ENCODE results near the gene C1QTNF3. TPM values are rescaled to one million over a fixed set of nuclear protein-coding genes. Genes with fewer than 3 reads are reported as not detected.

C1QTNF3 gene
- total and polyA plus RNA-seq, 2 donors = 5.0 to 25.1 TPM

DNA sequence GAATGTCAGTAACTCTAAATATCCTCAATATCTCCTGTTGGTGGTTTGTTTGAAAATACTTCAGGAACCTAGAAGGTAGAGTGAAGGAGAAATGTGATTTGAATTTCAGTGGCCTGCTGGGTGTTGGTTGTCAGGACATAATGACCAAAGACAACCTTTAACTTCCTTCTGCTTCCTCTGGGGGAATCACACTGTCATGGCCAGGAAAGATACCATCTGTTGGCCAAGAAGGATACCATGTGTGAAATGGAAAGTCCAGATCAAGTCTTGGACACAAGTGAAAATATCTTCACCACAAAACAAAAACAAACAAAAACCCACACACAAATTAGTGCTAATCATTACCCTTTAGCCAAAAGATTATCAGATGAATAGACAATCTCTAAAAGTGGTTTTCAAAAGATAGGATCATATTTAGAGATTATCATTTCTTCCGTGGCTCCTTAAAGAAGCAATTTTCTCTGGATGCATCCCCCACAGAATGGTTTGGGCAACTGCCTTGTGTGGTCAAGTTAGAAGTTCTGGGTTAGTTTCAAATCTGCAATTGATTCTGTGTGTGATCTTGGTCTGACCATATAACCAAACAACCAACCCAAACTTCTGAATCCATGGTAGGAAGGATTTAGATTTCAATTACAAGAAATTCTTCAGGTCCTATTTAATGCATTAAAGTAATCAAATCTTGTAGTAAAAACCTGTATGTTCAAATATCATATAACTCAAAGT, 1.6 kb downstream of the C1QTNF3 start:
- no peaks in the 10 kb centered on the region for H3K27me3 ChIP-seq (ENCODE audit: control insufficient read depth in 2 of 2, insufficient read depth in 1 of 2, low read length in 1 of 2)
- 94% methylated on average over 1 of the region's 1 CpG for WGBS
- no peaks in the 10 kb centered on the region for H3K9me3 ChIP-seq (ENCODE audit: control insufficient read depth in 2 of 2, insufficient read depth in 1 of 2, low read length in 1 of 2)
- DNase-seq (ENCODE audit: low read depth in 6 of 9, low spot score in 9 of 9) = no peak
- no peaks in the 10 kb centered on the region for H3K36me3 ChIP-seq (ENCODE audit: control insufficient read depth in 2 of 2, insufficient read depth in 2 of 2, low read length in 1 of 2)
- H3K27ac ChIP-seq (ENCODE audit: low read depth in 1 of 2, low read length in 1 of 2) = no peak overlapping the region
- peaks cover 0 to 12% of the 10 kb centered on the region in 2 donors for H3K4me1 ChIP-seq (ENCODE audit: control insufficient read depth in 2 of 2, insufficient read depth in 2 of 2, low read length in 2 of 2)
- no peak overlapping the region for H3K4me3 ChIP-seq (ENCODE audit: low read length in 2 of 2)

DNA sequence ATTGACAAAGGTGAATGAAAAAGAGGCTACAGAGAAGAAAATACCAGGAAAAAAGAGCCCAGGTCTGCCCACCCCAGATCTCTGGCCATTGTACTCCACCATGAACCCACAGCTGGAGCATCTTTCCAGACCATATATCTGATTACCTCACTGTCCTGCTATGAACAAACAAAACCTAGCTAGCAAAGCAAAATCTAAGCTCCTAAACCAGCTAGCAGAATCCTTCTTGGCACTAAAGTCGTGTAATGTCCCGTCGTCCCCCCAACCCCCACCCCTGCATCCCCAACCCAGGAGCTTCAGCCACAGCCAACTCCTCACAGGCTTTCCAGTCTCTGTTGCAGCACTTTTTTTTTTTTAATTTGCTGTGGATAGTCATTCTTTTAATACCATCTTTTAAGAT, 2.5 kb downstream of the C1QTNF3 start:
- Histone ChIP-seq H3K9me3 (ENCODE audit: control insufficient read depth in 2 of 2, insufficient read depth in 1 of 2, low read length in 1 of 2) (no peaks in the 10 kb centered on the region), H3K27me3 (ENCODE audit: control insufficient read depth in 2 of 2, insufficient read depth in 1 of 2, low read length in 1 of 2) (no peaks in the 10 kb centered on the region), H3K4me1 (ENCODE audit: control insufficient read depth in 2 of 2, insufficient read depth in 2 of 2, low read length in 2 of 2) (peaks cover 0 to 12% of the 10 kb centered on the region in 2 donors), H3K36me3 (ENCODE audit: control insufficient read depth in 2 of 2, insufficient read depth in 2 of 2, low read length in 1 of 2) (peaks cover under 1 to 3% of the 10 kb centered on the region in 2 donors), H3K27ac (ENCODE audit: low read depth in 1 of 2, low read length in 1 of 2) (no peak overlapping the region), H3K4me3 (ENCODE audit: low read length in 2 of 2) (no peak overlapping the region)
- WGBS = 97% methylated on average over 3 of the region's 3 CpGs
- no peak for DNase-seq (ENCODE audit: low read depth in 6 of 9, low spot score in 9 of 9)

DNA sequence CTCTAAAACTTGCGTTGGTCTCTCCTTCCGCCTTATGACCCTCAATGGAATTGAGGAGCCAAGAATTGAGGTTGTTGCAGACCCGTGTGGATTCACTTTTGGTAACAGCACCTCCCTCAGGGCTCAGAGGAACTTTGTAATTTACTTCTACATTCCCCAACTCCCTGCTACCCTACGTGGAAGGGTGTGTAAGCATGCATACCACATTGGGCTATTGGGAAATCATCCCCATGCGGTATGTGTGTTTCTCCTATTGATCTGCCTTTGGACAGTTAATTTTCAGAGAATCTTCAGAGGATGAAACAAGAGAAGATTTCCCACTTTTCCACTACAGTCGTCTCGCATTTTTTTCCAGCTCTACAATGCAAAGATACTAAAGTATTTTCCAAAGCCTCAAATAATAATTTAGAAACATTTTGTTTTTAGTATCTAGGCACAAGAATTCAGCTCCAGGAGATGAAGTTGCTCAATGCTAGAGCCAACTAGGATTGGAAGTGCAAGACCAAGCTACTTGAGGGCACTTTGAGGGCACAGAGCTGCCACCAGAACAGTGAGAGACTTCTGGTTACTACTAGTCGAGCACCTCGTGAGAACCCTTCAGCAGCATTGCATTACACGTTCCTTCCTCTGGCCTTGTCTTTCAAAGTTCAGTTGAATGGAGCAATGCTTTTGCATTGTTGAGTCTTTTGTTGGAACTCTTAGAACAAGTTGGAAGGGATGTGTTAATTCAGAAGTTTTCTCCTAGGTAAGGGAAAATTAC, 3.4 kb downstream of the C1QTNF3 start:
- Histone ChIP-seq H3K36me3 (ENCODE audit: control insufficient read depth in 2 of 2, insufficient read depth in 2 of 2, low read length in 1 of 2) (peaks cover 8 to 11% of the 10 kb centered on the region in 2 donors), H3K9me3 (ENCODE audit: control insufficient read depth in 2 of 2, insufficient read depth in 1 of 2, low read length in 1 of 2) (no peaks in the 10 kb centered on the region), H3K4me3 (ENCODE audit: low read length in 2 of 2) (no peak overlapping the region), H3K27ac (ENCODE audit: low read depth in 1 of 2, low read length in 1 of 2) (no peak overlapping the region), H3K27me3 (ENCODE audit: control insufficient read depth in 2 of 2, insufficient read depth in 1 of 2, low read length in 1 of 2) (no peaks in the 10 kb centered on the region), H3K4me1 (ENCODE audit: control insufficient read depth in 2 of 2, insufficient read depth in 2 of 2, low read length in 2 of 2) (peaks cover 0 to 12% of the 10 kb centered on the region in 2 donors)
- 97% methylated on average over 10 of the region's 10 CpGs for WGBS
- no peak for DNase-seq (ENCODE audit: low read depth in 6 of 9, low spot score in 9 of 9)

DNA sequence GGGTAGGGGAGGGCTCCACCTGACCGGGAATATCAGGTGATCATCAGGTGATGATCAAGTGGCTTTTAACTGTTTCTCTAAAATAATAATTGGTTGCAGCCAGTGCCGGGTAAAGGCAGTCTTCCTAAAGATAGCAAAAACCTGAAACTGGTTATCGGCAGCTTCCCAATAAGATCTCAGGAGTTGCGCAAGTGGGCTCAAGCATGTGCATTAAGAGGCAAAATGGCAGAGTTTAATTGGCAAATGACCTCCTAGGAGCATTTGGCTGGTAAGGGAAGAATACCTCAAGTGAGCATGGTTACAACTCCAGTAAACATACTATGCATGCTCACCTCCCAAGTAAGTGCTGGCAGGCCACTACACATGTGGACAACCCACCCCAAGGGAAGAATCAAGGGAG, 4.2 kb downstream of the C1QTNF3 start:
- no peak for DNase-seq (ENCODE audit: low read depth in 6 of 9, low spot score in 9 of 9)
- Histone ChIP-seq H3K27ac (ENCODE audit: low read depth in 1 of 2, low read length in 1 of 2) (no peak overlapping the region), H3K27me3 (ENCODE audit: control insufficient read depth in 2 of 2, insufficient read depth in 1 of 2, low read length in 1 of 2) (no peaks in the 10 kb centered on the region), H3K4me3 (ENCODE audit: low read length in 2 of 2) (no peak overlapping the region), H3K36me3 (ENCODE audit: control insufficient read depth in 2 of 2, insufficient read depth in 2 of 2, low read length in 1 of 2) (peaks cover 11% of the 10 kb centered on the region in 2 donors), H3K4me1 (ENCODE audit: control insufficient read depth in 2 of 2, insufficient read depth in 2 of 2, low read length in 2 of 2) (peaks cover 0 to 11% of the 10 kb centered on the region in 2 donors), H3K9me3 (ENCODE audit: control insufficient read depth in 2 of 2, insufficient read depth in 1 of 2, low read length in 1 of 2) (no peaks in the 10 kb centered on the region)
- WGBS = 98% methylated on average over 4 of the region's 4 CpGs

DNA sequence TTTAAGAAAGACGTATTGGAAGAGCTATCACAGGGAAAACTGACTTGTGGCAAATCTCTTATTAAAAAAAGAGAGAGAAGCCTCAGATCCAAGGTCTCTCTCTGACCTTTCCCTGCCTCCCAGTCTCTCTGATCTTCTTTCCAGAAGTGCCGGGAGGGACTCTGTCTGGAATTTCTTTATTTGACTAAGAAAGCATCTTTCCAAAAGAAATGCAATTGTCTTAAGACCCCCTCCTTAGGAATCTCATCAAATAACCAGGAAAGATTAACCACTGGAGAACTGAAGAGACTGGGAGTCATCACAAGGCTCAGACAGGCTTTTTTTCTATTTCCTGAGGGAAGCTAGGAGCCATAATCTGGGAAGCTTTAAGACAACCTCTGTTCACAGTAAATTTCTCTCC, 4.6 kb downstream of the C1QTNF3 start:
- WGBS = 98% methylated on average over 2 of the region's 2 CpGs
- peaks cover 11 to 12% of the 10 kb centered on the region in 2 donors for H3K36me3 ChIP-seq (ENCODE audit: control insufficient read depth in 2 of 2, insufficient read depth in 2 of 2, low read length in 1 of 2)
- no peak overlapping the region for H3K27ac ChIP-seq (ENCODE audit: low read depth in 1 of 2, low read length in 1 of 2)
- H3K9me3 ChIP-seq (ENCODE audit: control insufficient read depth in 2 of 2, insufficient read depth in 1 of 2, low read length in 1 of 2) = no peaks in the 10 kb centered on the region
- no peaks in the 10 kb centered on the region for H3K27me3 ChIP-seq (ENCODE audit: control insufficient read depth in 2 of 2, insufficient read depth in 1 of 2, low read length in 1 of 2)
- no peak for DNase-seq (ENCODE audit: low read depth in 6 of 9, low spot score in 9 of 9)
- peaks cover 0 to 7% of the 10 kb centered on the region in 2 donors for H3K4me1 ChIP-seq (ENCODE audit: control insufficient read depth in 2 of 2, insufficient read depth in 2 of 2, low read length in 2 of 2)
- no peak overlapping the region for H3K4me3 ChIP-seq (ENCODE audit: low read length in 2 of 2)

DNA sequence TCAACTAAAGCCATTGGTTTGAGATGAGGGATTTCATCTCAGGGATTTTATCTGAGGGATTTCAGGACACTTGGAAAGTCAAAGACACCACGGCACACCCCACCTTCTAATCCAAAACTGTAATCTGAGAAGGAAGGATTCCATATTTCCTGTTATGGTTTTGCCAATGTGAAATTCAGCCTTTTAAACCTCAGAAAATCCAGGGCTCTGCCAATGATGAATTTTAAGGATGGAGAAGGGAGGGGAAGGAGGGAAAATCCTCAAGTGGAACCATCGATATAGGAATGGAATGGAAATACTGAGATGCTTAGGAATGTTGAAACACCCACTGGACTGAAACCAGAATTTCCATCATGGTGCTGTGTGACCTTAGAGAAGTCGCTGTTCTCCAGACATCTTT, 5.3 kb downstream of the C1QTNF3 start:
- Histone ChIP-seq H3K27ac (ENCODE audit: low read depth in 1 of 2, low read length in 1 of 2) (no peak overlapping the region), H3K36me3 (ENCODE audit: control insufficient read depth in 2 of 2, insufficient read depth in 2 of 2, low read length in 1 of 2) (peaks cover 14 to 18% of the 10 kb centered on the region in 2 donors), H3K9me3 (ENCODE audit: control insufficient read depth in 2 of 2, insufficient read depth in 1 of 2, low read length in 1 of 2) (no peaks in the 10 kb centered on the region), H3K27me3 (ENCODE audit: control insufficient read depth in 2 of 2, insufficient read depth in 1 of 2, low read length in 1 of 2) (no peaks in the 10 kb centered on the region), H3K4me1 (ENCODE audit: control insufficient read depth in 2 of 2, insufficient read depth in 2 of 2, low read length in 2 of 2) (peaks cover 0 to under 1% of the 10 kb centered on the region in 2 donors), H3K4me3 (ENCODE audit: low read length in 2 of 2) (no peak overlapping the region)
- 96% methylated on average over 3 of the region's 3 CpGs for WGBS
- DNase-seq (ENCODE audit: low read depth in 6 of 9, low spot score in 9 of 9) = no peak

DNA sequence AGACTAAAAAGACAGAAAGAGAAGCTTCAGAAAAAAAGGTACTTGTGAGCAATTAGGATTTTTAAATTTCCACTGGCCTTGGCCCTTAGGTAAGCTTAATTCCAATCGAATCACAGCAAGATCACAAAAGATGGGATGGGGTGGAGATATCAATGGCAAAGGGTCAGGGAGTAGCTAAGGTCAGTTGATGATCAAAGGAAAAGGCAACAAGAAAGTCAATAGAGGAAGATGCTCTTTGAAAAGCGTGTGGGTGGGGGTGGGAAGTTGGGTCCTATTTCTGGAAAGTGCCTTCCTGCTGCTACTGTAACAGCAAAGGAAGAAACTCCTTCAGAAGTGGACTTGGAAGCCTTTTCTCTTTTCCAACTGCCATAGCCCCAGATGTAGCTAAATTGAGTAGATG, 7.3 kb downstream of the C1QTNF3 start:
- no peaks in the 10 kb centered on the region for H3K9me3 ChIP-seq (ENCODE audit: control insufficient read depth in 2 of 2, insufficient read depth in 1 of 2, low read length in 1 of 2)
- H3K4me3 ChIP-seq (ENCODE audit: low read length in 2 of 2) = no peak overlapping the region
- no peak overlapping the region for H3K27ac ChIP-seq (ENCODE audit: low read depth in 1 of 2, low read length in 1 of 2)
- no peak for DNase-seq (ENCODE audit: low read depth in 6 of 9, low spot score in 9 of 9)
- no peaks in the 10 kb centered on the region for H3K4me1 ChIP-seq (ENCODE audit: control insufficient read depth in 2 of 2, insufficient read depth in 2 of 2, low read length in 2 of 2)
- H3K27me3 ChIP-seq (ENCODE audit: control insufficient read depth in 2 of 2, insufficient read depth in 1 of 2, low read length in 1 of 2) = no peaks in the 10 kb centered on the region
- 93% methylated on average over 2 of the region's 2 CpGs for WGBS
- H3K36me3 ChIP-seq (ENCODE audit: control insufficient read depth in 2 of 2, insufficient read depth in 2 of 2, low read length in 1 of 2) = peaks cover 14 to 18% of the 10 kb centered on the region in 2 donors

DNA sequence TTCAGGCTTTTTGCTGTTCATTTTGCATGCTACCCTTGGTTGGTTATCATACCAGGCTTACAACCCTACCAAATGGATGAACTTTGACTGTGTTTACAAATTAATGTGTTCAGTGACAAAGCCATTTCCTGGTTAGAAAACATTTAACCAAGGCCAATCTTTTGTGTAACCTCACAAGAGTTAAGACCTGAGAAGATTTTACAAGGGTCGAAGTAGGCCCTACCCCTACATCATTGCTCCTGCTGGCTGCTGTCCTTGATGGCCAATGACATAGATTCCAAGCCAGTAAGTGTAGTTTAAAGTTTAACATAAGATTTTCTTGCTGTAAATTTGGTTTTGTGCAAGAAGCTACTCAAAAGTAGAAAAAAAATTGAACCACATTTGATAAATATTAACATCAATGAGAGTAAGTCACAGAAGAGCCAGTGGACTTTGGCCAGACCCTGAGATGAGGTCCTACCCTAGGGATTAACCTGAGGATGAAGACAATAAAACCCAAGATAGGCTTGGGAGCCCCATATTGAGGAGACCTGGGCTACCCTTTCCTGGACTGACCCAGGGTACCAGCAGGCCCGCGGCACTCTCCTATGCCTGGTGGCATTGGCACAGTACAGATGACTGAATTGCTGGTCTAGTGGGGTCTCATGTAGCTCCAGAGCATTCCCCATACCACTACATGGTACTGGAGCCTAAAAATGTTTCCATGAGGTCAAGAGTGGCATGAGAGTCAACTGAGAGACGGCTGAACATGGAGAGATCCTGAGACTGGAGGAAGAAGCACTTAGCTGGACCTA, 8.3 kb downstream of the C1QTNF3 start:
- Histone ChIP-seq H3K4me3 (ENCODE audit: low read length in 2 of 2) (no peak overlapping the region), H3K4me1 (ENCODE audit: control insufficient read depth in 2 of 2, insufficient read depth in 2 of 2, low read length in 2 of 2) (no peaks in the 10 kb centered on the region), H3K9me3 (ENCODE audit: control insufficient read depth in 2 of 2, insufficient read depth in 1 of 2, low read length in 1 of 2) (no peaks in the 10 kb centered on the region), H3K36me3 (ENCODE audit: control insufficient read depth in 2 of 2, insufficient read depth in 2 of 2, low read length in 1 of 2) (peaks cover 14 to 21% of the 10 kb centered on the region in 2 donors), H3K27ac (ENCODE audit: low read depth in 1 of 2, low read length in 1 of 2) (no peak overlapping the region), H3K27me3 (ENCODE audit: control insufficient read depth in 2 of 2, insufficient read depth in 1 of 2, low read length in 1 of 2) (no peaks in the 10 kb centered on the region)
- no peak for DNase-seq (ENCODE audit: low read depth in 6 of 9, low spot score in 9 of 9)
- 99% methylated on average over 4 of the region's 4 CpGs for WGBS

DNA sequence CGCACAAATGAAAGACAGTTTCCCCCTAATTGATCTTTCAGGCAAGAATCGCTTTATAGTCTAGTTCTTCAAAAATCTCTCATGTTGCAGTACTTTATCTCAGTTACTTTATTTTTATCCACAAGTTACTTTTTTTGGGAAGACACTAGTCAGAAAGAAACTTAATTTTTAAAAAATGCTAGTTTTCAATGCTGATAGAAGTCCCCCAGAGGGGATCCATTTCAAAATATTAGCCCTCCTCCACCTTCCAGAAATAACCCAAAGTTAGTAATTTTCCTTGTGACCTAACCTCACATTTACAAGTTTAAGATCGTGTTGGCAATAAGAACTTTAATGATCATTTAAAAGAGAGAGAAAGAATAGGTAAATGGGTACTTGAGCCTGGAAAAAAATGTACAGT, 11.0 kb downstream of the C1QTNF3 start:
- Histone ChIP-seq H3K36me3 (ENCODE audit: control insufficient read depth in 2 of 2, insufficient read depth in 2 of 2, low read length in 1 of 2) (peaks cover 14 to 28% of the 10 kb centered on the region in 2 donors), H3K27me3 (ENCODE audit: control insufficient read depth in 2 of 2, insufficient read depth in 1 of 2, low read length in 1 of 2) (no peaks in the 10 kb centered on the region), H3K4me1 (ENCODE audit: control insufficient read depth in 2 of 2, insufficient read depth in 2 of 2, low read length in 2 of 2) (no peaks in the 10 kb centered on the region), H3K9me3 (ENCODE audit: control insufficient read depth in 2 of 2, insufficient read depth in 1 of 2, low read length in 1 of 2) (no peaks in the 10 kb centered on the region), H3K4me3 (ENCODE audit: low read length in 2 of 2) (no peak overlapping the region), H3K27ac (ENCODE audit: low read depth in 1 of 2, low read length in 1 of 2) (no peak overlapping the region)
- WGBS = 97% methylated on average over 3 of the region's 3 CpGs
- DNase-seq (ENCODE audit: low read depth in 6 of 9, low spot score in 9 of 9) = no peak
